Fibroblast of lung (primary cell): ENCODE results near the gene PRRC2B. TPM values are rescaled to one million over a fixed set of nuclear protein-coding genes. Genes with fewer than 3 reads are reported as not detected.

Experiments used
- DNase-seq, 2 donors: peaks; one replicate each; pipeline versions ENCODE4 v3.0.0 to v3.0.0-alpha.2; 2010; ENCODE audit warnings: low read depth in 2 of 2
- H2AFZ ChIP-seq: 2 replicates; pipeline ENCODE4 v1.5.1; 2012; ENCODE audit warnings: low read length, control low read depth, inconsistent platforms
- H3K27ac ChIP-seq: 2 replicates; pipeline ENCODE4 v1.5.1; 2011; ENCODE audit warnings: low read length, control low read depth; ENCODE audit not compliant: insufficient read depth
- H3K27me3 ChIP-seq: 2 replicates; pipeline ENCODE4 v1.5.1; 2011; ENCODE audit warnings: mild to moderate bottlenecking, low read length; ENCODE audit not compliant: control insufficient read depth, insufficient read depth
- H3K36me3 ChIP-seq: 2 replicates; pipeline ENCODE4 v1.5.1; 2011; ENCODE audit warnings: low read length; ENCODE audit not compliant: control insufficient read depth, insufficient read depth
- H3K4me1 ChIP-seq: 2 replicates; pipeline ENCODE4 v1.5.1; 2011; ENCODE audit warnings: low read length; ENCODE audit not compliant: control insufficient read depth, insufficient read depth; ENCODE audit errors: extremely low read depth
- H3K4me2 ChIP-seq: 2 replicates; pipeline ENCODE4 v1.5.1; 2011; ENCODE audit warnings: low read length, control low read depth; ENCODE audit not compliant: insufficient read depth; ENCODE audit errors: extremely low read depth
- H3K4me3 ChIP-seq, 4 experiments: fragments of 200-600 bp in 1 of 4; sonication (generic) in 1 of 4; replicated peaks in 1 of 4; 2 replicates each; pipeline ENCODE4 v1.5.1; 2011 to 2016; ENCODE audit warnings: low read length in 4 of 4, low read depth in 3 of 4, mild to moderate bottlenecking in 3 of 4, control low read depth in 2 of 4, inconsistent platforms in 1 of 4, mixed read lengths in 1 of 4; ENCODE audit not compliant: insufficient read depth in 1 of 4; ENCODE audit errors: control extremely low read depth in 1 of 4
- H3K79me2 ChIP-seq: 2 replicates; pipeline ENCODE4 v1.5.1; 2012; ENCODE audit warnings: mild to moderate bottlenecking, low read length, inconsistent platforms; ENCODE audit not compliant: control insufficient read depth, insufficient read depth
- H3K9ac ChIP-seq: 2 replicates; pipeline ENCODE4 v1.5.1; 2011; ENCODE audit warnings: mild to moderate bottlenecking, low read length, control low read depth; ENCODE audit not compliant: insufficient read depth
- H3K9me3 ChIP-seq: 2 replicates; pipeline ENCODE4 v1.5.1; 2012; ENCODE audit warnings: low read depth, low read length; ENCODE audit not compliant: control insufficient read depth, insufficient read depth
- H4K20me1 ChIP-seq: 2 replicates; pipeline ENCODE4 v1.5.1; 2011; ENCODE audit warnings: low read length; ENCODE audit not compliant: control insufficient read depth, insufficient read depth; ENCODE audit errors: extremely low read depth
- EZH2 ChIP-seq: IDR thresholded peaks from 2 replicates; pipeline ENCODE4 v1.5.1; 2012; ENCODE audit warnings: low read length, control low read depth, mild to moderate bottlenecking; ENCODE audit errors: missing control alignments
- polyA plus RNA-seq, 2 donors: library from polyadenylated mRNA; depleted of rRNA in 1 of 2; stranded (reverse) in 1 of 2; unstranded in 1 of 2; fragments of >200 nt; gene quantifications; 2 replicates each; pipeline ENCODE4 v1.2.1, GENCODE V29; 2011 to 2012; ENCODE audit warnings: missing spikeins in 1 of 2
- total RNA-seq: library from RNA; depleted of rRNA; stranded (reverse); fragments of >200 nt; gene quantifications from 2 replicates; pipeline ENCODE4 v1.2.1, GENCODE V29; 2014
- TF ChIP-seq, protein P1 (sequence below), 2 donors: IDR thresholded peaks in 1 of 2; conservative IDR thresholded peaks in 1 of 2; 1 replicate in 1 of 2; 2 replicates in 1 of 2; pipeline ENCODE4 v1.5.1; 2011 to 2012; ENCODE audit warnings: low read length in 2 of 2, control low read depth in 1 of 2, inconsistent platforms in 1 of 2, low read depth in 1 of 2, mild to moderate bottlenecking in 1 of 2

PRRC2B gene
- total and polyA plus RNA-seq, 2 donors (not counting 1 experiment from before 2014, with no cell fraction given) = 29.9 to 66.4 TPM

DNA sequence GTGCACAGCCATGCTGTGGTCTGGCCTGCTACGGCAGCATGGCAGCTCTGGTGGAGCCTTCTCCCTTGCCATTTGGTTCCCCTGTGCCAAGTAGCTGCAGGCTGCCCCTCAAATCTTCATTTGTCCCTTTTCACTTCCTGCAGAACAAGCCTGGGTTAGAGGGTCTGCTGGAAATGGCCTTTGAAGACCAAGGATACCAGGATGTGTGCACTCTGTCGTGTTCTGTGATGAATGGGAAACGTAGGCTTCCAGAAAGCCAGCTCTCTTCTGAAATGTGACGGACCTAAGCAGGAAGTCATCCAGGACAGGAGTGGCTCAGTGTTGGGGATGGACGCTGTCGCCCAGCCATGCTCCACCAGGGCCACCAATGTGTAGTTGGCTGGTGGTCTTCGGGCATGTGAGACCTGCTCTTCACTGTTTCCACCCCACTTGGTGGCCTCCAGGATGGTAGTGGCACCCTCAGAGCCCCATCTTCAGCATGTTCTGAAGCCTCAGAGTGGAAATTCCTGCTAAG lies 105.4 kb downstream of the PRRC2B start:
- H3K27me3 ChIP-seq = no peaks in the 10 kb centered on the region
- H3K79me2 ChIP-seq = peaks cover 4% of the 10 kb centered on the region
- H3K27ac ChIP-seq = no peak overlapping the region
- H4K20me1 ChIP-seq = no peaks in the 10 kb centered on the region
- H3K4me2 ChIP-seq = no peak overlapping the region
- no peak for TF ChIP-seq EZH2
- TF ChIP-seq, protein P1, sequence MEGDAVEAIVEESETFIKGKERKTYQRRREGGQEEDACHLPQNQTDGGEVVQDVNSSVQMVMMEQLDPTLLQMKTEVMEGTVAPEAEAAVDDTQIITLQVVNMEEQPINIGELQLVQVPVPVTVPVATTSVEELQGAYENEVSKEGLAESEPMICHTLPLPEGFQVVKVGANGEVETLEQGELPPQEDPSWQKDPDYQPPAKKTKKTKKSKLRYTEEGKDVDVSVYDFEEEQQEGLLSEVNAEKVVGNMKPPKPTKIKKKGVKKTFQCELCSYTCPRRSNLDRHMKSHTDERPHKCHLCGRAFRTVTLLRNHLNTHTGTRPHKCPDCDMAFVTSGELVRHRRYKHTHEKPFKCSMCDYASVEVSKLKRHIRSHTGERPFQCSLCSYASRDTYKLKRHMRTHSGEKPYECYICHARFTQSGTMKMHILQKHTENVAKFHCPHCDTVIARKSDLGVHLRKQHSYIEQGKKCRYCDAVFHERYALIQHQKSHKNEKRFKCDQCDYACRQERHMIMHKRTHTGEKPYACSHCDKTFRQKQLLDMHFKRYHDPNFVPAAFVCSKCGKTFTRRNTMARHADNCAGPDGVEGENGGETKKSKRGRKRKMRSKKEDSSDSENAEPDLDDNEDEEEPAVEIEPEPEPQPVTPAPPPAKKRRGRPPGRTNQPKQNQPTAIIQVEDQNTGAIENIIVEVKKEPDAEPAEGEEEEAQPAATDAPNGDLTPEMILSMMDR (conservative IDR thresholded peaks at IDR 0.05 in 1 of 2, IDR thresholded peaks at IDR 0.05 in 1 of 2; ENCODE audit: low read depth in 1 of 2, low read length in 2 of 2) = no peak
- H3K9me3 ChIP-seq = no peaks in the 10 kb centered on the region
- no peak overlapping the region for H3K4me3 ChIP-seq
- peaks cover 34% of the 10 kb centered on the region for H3K36me3 ChIP-seq
- no peak overlapping the region for H3K9ac ChIP-seq
- DNase-seq = no peak
- no peaks in the 10 kb centered on the region for H3K4me1 ChIP-seq
- no peak overlapping the region for H2AFZ ChIP-seq

DNA sequence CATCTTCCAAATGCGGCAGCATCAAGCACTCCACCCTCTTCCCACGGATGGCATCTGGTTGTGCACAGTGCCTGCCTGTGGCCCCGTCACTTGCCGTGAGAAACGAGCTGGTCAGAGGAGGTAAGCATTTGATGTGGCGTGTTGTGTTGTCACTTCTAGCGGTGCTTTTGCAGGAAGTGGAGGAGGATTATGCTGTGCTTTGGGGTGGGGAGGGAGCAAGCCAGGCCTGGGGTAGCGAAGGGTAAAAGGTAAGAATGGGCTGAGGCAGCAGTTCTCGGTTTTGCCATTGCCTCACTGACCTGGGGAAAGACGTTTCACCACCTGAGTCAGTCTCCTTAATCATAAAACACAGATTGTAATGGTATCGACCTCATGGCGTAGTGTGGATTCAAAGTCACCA lies 106.5 kb downstream of the PRRC2B start:
- Histone ChIP-seq H3K36me3 (peaks cover 27% of the 10 kb centered on the region), H3K4me3 (no peak overlapping the region), H3K4me1 (no peaks in the 10 kb centered on the region), H3K9ac (no peak overlapping the region), H3K9me3 (no peaks in the 10 kb centered on the region), H2AFZ (no peak overlapping the region), H3K79me2 (peaks cover 4% of the 10 kb centered on the region), H3K4me2 (no peak overlapping the region), H3K27ac (no peak overlapping the region), H4K20me1 (no peaks in the 10 kb centered on the region), H3K27me3 (no peaks in the 10 kb centered on the region)
- no peak for TF ChIP-seq EZH2
- TF ChIP-seq, protein P1 (conservative IDR thresholded peaks at IDR 0.05 in 1 of 2, IDR thresholded peaks at IDR 0.05 in 1 of 2; ENCODE audit: low read depth in 1 of 2, low read length in 2 of 2) = no peak
- no peak for DNase-seq

DNA sequence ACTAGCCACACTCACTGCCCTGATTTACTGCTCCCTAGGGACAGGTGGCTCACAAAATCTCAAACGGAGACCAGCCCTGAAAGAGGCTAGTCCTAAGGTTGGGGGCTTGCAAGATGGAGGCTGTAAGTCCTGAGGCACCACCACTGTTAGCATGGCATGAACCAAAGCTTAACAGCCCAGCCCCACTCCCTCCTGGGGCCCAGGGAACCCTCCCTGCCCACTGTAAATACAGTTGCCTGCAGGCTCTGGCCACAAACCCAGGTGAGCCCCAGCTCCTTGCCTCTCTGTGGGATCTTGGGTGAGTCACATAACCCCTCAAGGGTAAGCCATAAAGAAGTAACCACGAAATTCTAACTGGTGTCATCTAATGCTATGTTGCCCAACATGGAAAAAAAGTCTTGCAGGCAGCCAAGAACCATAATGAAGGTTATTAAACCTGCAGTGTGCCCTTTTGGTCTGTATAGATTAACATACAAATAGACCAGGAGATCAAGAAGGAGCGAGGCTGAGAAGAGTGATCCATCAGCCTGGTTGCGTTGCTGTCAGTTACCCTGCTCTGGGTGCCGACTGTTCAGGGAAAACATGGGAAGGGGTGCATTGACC lies 107.2 kb downstream of the PRRC2B start:
- Histone ChIP-seq H3K27ac (no peak overlapping the region), H2AFZ (no peak overlapping the region), H3K79me2 (peaks cover 4% of the 10 kb centered on the region), H4K20me1 (no peaks in the 10 kb centered on the region), H3K27me3 (no peaks in the 10 kb centered on the region), H3K9me3 (no peaks in the 10 kb centered on the region), H3K4me1 (no peaks in the 10 kb centered on the region), H3K36me3 (peaks cover 22% of the 10 kb centered on the region), H3K9ac (no peak overlapping the region), H3K4me3 (no peak overlapping the region), H3K4me2 (no peak overlapping the region)
- DNase-seq = peak; percentile 47 to 67
- no peak for TF ChIP-seq EZH2
- TF ChIP-seq, protein P1 (conservative IDR thresholded peaks at IDR 0.05 in 1 of 2, IDR thresholded peaks at IDR 0.05 in 1 of 2; ENCODE audit: low read depth in 1 of 2, low read length in 2 of 2) = no peak
